Thyroid gland (tissue), 4 donors: ENCODE measurements around the gene FOXO3. TPM values are rescaled to one million over a fixed set of nuclear protein-coding genes. Genes with fewer than 3 reads are reported as not detected.

Experiments
- DNase-seq, 2 donors: peaks; one replicate each; pipeline ENCODE4 v3.0.0-alpha.2; 2019
- H3K27ac ChIP-seq, 3 donors: fragments of 200-600 bp; sonication (generic); 1 replicate in 2 of 3; 2 replicates in 1 of 3; pipeline ENCODE4 v1.5.1; 2016 to 2019; ENCODE audit warnings: mild to moderate bottlenecking in 1 of 3, moderate library complexity in 1 of 3
- H3K27me3 ChIP-seq: fragments of 200-600 bp; sonication (generic); one replicate; pipeline ENCODE4 v1.5.1; 2019
- H3K36me3 ChIP-seq, 2 donors: fragments of 200-600 bp; sonication (generic); one replicate each; pipeline ENCODE4 v1.5.1; 2016 to 2019
- H3K4me1 ChIP-seq, 2 donors: fragments of 200-600 bp; sonication (generic); one replicate each; pipeline ENCODE4 v1.5.1; 2017 to 2019
- H3K4me3 ChIP-seq, 3 donors: fragments of 200-600 bp; sonication (generic); replicated peaks in 1 of 3; 1 replicate in 2 of 3; 2 replicates in 1 of 3; pipeline ENCODE4 v1.5.1; 2016; ENCODE audit warnings: mild to moderate bottlenecking in 1 of 3
- H3K9me3 ChIP-seq: fragments of 200-600 bp; sonication (generic); one replicate; pipeline ENCODE4 v1.5.1; 2017
- CTCF ChIP-seq, 6 experiments: fragments of 200-600 bp in 3 of 6; fragments of 450-650 bp in 3 of 6; sonication (generic) in 3 of 6; IDR thresholded peaks; one replicate each; pipeline ENCODE4 v1.5.1; 2016 to 2019; ENCODE audit warnings: antibody characterized with exemption in 6 of 6, mild to moderate bottlenecking in 2 of 6, inconsistent platforms in 1 of 6, moderate library complexity in 1 of 6
- POLR2A ChIP-seq, 2 donors: fragments of 450-650 bp; IDR thresholded peaks; one replicate each; pipeline ENCODE4 v1.6.1; 2017; ENCODE audit warnings: antibody characterized with exemption in 2 of 2, mild to moderate bottlenecking in 2 of 2, moderate library complexity in 1 of 2
- WGBS, 2 donors: methylation state at CpG; one replicate each; pipeline ENCODE4 v1.1.5; 2017; 5-methylcytosine and 5-hydroxymethylcytosine counted together
- intact Hi-C: fragments of 100-400 bp; cut with DNase I; formaldehyde crosslinking; loops from one replicate; pipeline ENCODE4 v1.15.1; 2023
- total RNA-seq, 4 donors: library from RNA; depleted of rRNA; stranded (reverse); fragments of >200 nt; gene quantifications; one replicate each; pipeline ENCODE4 v1.2.3, GENCODE V29; 2016

FOXO3 gene
- total RNA-seq, 4 donors from 2014 or later: 61.8 to 103 (median 76.8) TPM

DNA sequence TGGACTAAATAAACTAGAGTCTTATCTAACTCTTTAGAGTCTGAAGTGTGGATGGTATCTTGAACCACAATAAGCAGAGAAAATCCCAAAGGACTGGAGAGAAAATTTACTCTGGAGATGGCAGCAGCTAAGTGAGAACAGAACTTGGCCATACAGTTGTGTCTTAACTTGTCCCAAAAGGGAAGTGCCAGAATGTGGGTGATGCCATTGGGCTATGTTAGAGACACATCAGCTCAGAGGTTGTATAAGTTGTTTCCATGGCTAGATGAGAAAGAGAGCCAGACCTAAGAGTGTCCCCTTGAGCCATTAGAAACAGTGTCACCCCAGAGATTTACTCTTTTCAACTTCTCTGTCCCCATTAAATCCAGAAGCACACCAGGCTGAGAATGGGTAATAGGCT lies 36.2 kb downstream of the FOXO3 start:
- H3K4me1 ChIP-seq: peaks cover 72 to 76% of the 10 kb centered on the region in 2 donors

GRCh38 chr6:108597572-108598304 lies 37.0 kb downstream of the FOXO3 start:
- WGBS, 2 donors: 79 to 83% methylated on average over 5 of the region's 5 CpGs
- intact Hi-C loops: no loop called here
- no peak for DNase-seq
- Histone ChIP-seq H3K27ac (peak overlapping the region in 2 of 3 donors; percentile 15 to 20), H3K4me3 (no peak overlapping the region), H3K36me3 (no peaks in the 10 kb centered on the region), H3K4me1 (peaks cover 64 to 69% of the 10 kb centered on the region in 2 donors), H3K9me3 (no peaks in the 10 kb centered on the region), H3K27me3 (no peaks in the 10 kb centered on the region)
- TF ChIP-seq POLR2A (IDR thresholded peaks at IDR 0.05) (no peak), CTCF (IDR thresholded peaks at IDR 0.05) (no peak)

More for the DNA sequence above, 36.2 kb downstream of the FOXO3 start:
- H3K27ac ChIP-seq: peak overlapping the region in 1 of 3 donors; percentile 15
- DNase-seq: no peak
- intact Hi-C loops: no loop called here
- no peaks in the 10 kb centered on the region for H3K27me3 ChIP-seq
- H3K36me3 ChIP-seq: no peaks in the 10 kb centered on the region
- H3K9me3 ChIP-seq: no peaks in the 10 kb centered on the region
- TF ChIP-seq CTCF (IDR thresholded peaks at IDR 0.05): no peak
- no peak for TF ChIP-seq POLR2A (IDR thresholded peaks at IDR 0.05)
- no peak overlapping the region for H3K4me3 ChIP-seq

DNA sequence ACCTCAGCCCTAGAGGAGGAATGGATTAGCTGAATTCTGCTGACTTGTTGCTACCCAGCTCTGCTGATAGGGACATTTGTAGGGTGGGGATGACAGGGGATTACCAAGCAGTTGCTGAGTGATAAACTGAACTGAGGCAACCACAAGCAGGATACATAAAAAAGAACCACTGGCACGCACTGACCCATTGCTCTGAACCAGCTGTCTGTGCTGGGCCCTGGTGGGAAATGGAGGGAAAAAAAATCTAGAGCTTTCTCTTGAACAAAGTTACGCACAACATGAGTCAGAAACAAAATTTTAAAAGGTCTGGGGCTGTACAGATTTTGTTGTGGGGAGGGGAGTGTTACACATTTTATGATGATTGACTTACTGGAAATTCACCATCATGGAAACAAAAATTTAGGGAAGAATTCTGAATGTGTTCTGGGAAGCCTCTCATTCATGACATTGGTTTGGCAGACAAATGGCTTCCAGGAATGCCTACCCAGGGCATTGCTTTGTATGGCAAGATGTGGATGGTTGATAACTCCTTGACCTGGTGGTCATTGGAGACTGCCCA lies 37.7 kb downstream of the FOXO3 start:
- H3K4me3 ChIP-seq: no peak overlapping the region
- H3K9me3 ChIP-seq: no peaks in the 10 kb centered on the region
- DNase-seq: no peak
- H3K4me1 ChIP-seq: peaks cover 57 to 62% of the 10 kb centered on the region in 2 donors
- intact Hi-C loops: no loop called here
- H3K27ac ChIP-seq: peak overlapping the region in 2 of 3 donors; percentile 15 to 20
- no peaks in the 10 kb centered on the region for H3K36me3 ChIP-seq
- H3K27me3 ChIP-seq: no peaks in the 10 kb centered on the region
- TF ChIP-seq CTCF (IDR thresholded peaks at IDR 0.05): no peak
- no peak for TF ChIP-seq POLR2A (IDR thresholded peaks at IDR 0.05)
- 71 to 89% methylated on average over 2 of the region's 2 CpGs for WGBS, 2 donors

DNA sequence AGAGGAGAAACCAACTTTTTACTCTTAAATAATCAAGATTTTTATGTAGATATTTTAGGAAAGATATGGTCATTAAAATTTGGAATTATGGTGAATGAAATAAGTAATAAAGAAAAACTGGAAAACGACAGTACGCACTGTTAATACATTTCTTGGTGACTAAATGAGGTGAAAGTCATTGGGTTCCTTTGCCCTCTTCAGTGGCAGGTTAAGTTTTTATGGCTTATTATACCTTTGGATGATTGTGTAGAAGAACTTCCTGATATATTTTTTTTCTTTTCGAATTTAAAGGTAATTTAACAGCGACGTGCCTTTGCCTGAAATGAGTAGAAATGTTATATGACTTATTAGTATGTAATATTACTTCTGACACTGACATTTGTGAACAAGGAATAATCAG lies 43.4 kb downstream of the FOXO3 start:
- Histone ChIP-seq H3K4me3 (no peak overlapping the region), H3K27me3 (no peaks in the 10 kb centered on the region), H3K4me1 (peaks cover 31 to 51% of the 10 kb centered on the region in 2 donors), H3K27ac (no peak overlapping the region), H3K9me3 (no peaks in the 10 kb centered on the region), H3K36me3 (no peaks in the 10 kb centered on the region)
- TF ChIP-seq POLR2A (IDR thresholded peaks at IDR 0.05) (no peak), CTCF (IDR thresholded peaks at IDR 0.05) (no peak)
- 86 to 88% methylated on average over 5 of the region's 5 CpGs for WGBS, 2 donors
- DNase-seq: no peak
- intact Hi-C loops: no loop called here

GRCh38 chr6:108606250-108606690 lies 45.6 kb downstream of the FOXO3 start:
- Histone ChIP-seq H3K27ac (no peak overlapping the region), H3K9me3 (no peaks in the 10 kb centered on the region), H3K4me1 (peaks cover 50 to 67% of the 10 kb centered on the region in 2 donors), H3K4me3 (no peak overlapping the region), H3K27me3 (no peaks in the 10 kb centered on the region), H3K36me3 (no peaks in the 10 kb centered on the region)
- 81 to 82% methylated on average over 3 of the region's 3 CpGs for WGBS, 2 donors
- DNase-seq: no peak
- intact Hi-C loops: no loop called here
- TF ChIP-seq POLR2A (IDR thresholded peaks at IDR 0.05) (no peak), CTCF (IDR thresholded peaks at IDR 0.05) (no peak)
